ENCODE measurements around the gene SH3PXD2B. TPM values are rescaled to one million over a fixed set of nuclear protein-coding genes. Genes with fewer than 3 reads are reported as not detected.

The SH3PXD2B gene
- total and polyA plus RNA-seq, 2 experiments from 2014 or later: 15.2 to 19.8 TPM

DNA sequence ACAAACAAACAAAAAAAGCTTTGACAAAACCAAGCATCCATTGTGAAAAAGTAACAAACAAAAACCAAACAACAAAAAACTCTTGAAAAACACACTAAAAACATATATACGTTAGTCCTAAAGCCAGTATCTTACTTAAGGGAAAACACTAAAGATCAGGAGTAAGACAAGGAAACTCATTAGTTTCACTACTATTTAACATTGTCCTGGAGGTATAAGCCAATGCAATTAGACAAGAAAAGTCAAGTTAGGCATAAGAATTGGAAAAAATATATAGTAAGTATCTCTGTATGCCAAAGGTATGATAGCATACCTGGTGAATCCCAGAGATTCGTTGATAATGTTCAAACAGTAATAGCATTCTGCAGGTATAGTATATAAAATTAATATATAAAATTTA is 148.9 kb downstream of the SH3PXD2B start:
- Histone ChIP-seq H3K9me3 (ENCODE audit: low read depth) (no peaks in the 10 kb centered on the region), H2AFZ (no peak overlapping the region), H3K4me2 (ENCODE audit: unreplicated experiment) (no peak overlapping the region), H3F3A (ENCODE audit: insufficient read depth) (no peaks in the 10 kb centered on the region), H3K36me3 (ENCODE audit: low read depth) (no peaks in the 10 kb centered on the region), H3K4me1 (ENCODE audit: insufficient read depth) (0 out of 2 replicates have a peak, but pooled peaks cover 6% of the 10 kb centered on the region), H3K27ac (no peak overlapping the region), H3K9ac (no peak overlapping the region), H3K9me2 (ENCODE audit: insufficient read depth) (no peaks in the 10 kb centered on the region), H3K79me2 (ENCODE audit: insufficient read depth) (no peaks in the 10 kb centered on the region), H3K4me3 (no peak overlapping the region), H3K27me3 (replicated peaks; ENCODE audit: insufficient read depth) (no peaks in the 10 kb centered on the region), H4K20me1 (ENCODE audit: insufficient read depth) (no peaks in the 10 kb centered on the region)
- no peak for DNase-seq
- 80% methylated on average over 2 of the region's 2 CpGs for WGBS, 2 experiments (ENCODE audit: low coverage in 1 of 2, low lambda C conversion rate in 2 of 2, missing lambda C conversion rate in 2 of 2)
- in situ Hi-C loops (cut with MboI): no loop called here
- TF ChIP-seq EZH2phosphoT487 (IDR thresholded peaks at IDR 0.05; ENCODE audit: insufficient read depth, low read depth): no peak
- TF ChIP-seq EZH2 (IDR thresholded peaks at IDR 0.05; ENCODE audit: insufficient read depth, poor library complexity, severe bottlenecking): no peak

DNA sequence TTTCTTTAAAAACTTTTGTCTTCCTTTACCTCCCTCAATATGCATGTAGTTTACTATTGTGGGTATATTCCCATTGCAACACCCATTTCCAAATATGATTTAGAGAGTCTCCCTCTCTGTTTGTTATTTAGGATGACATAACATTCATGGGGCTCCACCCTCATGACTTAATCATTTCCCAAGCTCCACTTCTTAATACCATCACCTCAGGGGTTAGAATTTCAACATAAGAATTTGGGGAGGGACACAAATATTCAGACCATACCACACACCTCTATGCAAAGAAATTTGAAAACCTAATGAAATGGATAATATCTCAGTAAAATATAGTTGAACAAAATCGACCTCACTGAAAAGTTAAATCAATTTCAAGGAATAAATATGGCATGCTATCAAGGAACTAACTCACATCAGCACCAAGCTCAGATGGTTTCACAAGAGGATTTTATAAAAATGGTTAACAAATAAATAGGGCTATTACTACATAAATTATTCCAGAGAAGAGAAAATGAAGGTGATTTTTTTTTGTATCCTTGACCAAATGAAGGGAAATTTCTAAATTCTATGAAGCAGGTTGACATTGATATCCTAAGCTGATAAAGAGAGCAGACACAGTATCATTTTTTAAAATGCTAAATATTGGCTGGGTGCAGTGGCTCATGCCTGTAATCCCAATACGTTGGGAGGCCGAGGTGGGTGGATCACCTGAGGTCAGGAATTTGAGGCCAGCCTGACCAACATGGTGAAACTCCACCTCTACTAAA is 150.6 kb downstream of the SH3PXD2B start:
- no peak overlapping the region for H3K9ac ChIP-seq
- 0 out of 2 replicates have a peak, but pooled peaks cover 6% of the 10 kb centered on the region for H3K4me1 ChIP-seq (ENCODE audit: insufficient read depth)
- WGBS, 2 experiments (ENCODE audit: low coverage in 1 of 2, low lambda C conversion rate in 2 of 2, missing lambda C conversion rate in 2 of 2): 84 to 86% methylated on average over 3 of the region's 3 CpGs
- H4K20me1 ChIP-seq (ENCODE audit: insufficient read depth): no peaks in the 10 kb centered on the region
- no peaks in the 10 kb centered on the region for H3K27me3 ChIP-seq (replicated peaks; ENCODE audit: insufficient read depth)
- in situ Hi-C loops (cut with MboI): no loop called here
- H3K79me2 ChIP-seq (ENCODE audit: insufficient read depth): no peaks in the 10 kb centered on the region
- H3K27ac ChIP-seq: no peak overlapping the region
- no peaks in the 10 kb centered on the region for H3K9me3 ChIP-seq (ENCODE audit: low read depth)
- no peaks in the 10 kb centered on the region for H3F3A ChIP-seq (ENCODE audit: insufficient read depth)
- DNase-seq: peak; percentile 61
- no peaks in the 10 kb centered on the region for H3K36me3 ChIP-seq (ENCODE audit: low read depth)
- TF ChIP-seq EZH2phosphoT487 (IDR thresholded peaks at IDR 0.05; ENCODE audit: insufficient read depth, low read depth) (no peak), EZH2 (IDR thresholded peaks at IDR 0.05; ENCODE audit: insufficient read depth, poor library complexity, severe bottlenecking) (no peak)
- no peak overlapping the region for H3K4me3 ChIP-seq
- no peak overlapping the region for H3K4me2 ChIP-seq (ENCODE audit: unreplicated experiment)
- H2AFZ ChIP-seq: no peak overlapping the region
- no peaks in the 10 kb centered on the region for H3K9me2 ChIP-seq (ENCODE audit: insufficient read depth)

DNA sequence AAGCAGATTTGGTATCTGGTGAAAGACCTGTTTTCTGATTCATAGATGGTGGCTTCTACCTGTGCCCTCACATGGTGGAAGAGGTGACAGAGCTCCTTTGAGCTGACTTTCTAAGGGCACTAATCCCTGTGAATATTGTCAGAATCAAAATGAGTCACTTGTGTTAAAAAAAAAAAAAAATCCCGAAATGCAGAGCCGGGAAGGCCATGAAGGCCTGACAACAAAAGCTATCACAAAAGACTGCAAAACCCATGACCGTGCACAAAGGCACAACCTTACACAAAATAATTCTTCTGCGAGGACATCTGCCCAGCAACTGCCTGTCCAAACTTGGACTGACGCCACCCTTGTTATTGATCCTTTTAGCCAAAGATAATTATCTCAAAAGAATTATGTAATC is 151.2 kb downstream of the SH3PXD2B start:
- 71 to 89% methylated on average over 5 of the region's 5 CpGs for WGBS, 2 experiments (ENCODE audit: low coverage in 1 of 2, low lambda C conversion rate in 2 of 2, missing lambda C conversion rate in 2 of 2)
- Histone ChIP-seq H3K9ac (no peak overlapping the region), H3K27me3 (replicated peaks; ENCODE audit: insufficient read depth) (no peaks in the 10 kb centered on the region), H3K79me2 (ENCODE audit: insufficient read depth) (no peaks in the 10 kb centered on the region), H2AFZ (no peak overlapping the region), H3F3A (ENCODE audit: insufficient read depth) (no peaks in the 10 kb centered on the region), H3K4me3 (no peak overlapping the region), H3K4me2 (ENCODE audit: unreplicated experiment) (no peak overlapping the region), H3K27ac (no peak overlapping the region), H3K4me1 (ENCODE audit: insufficient read depth) (0 out of 2 replicates have a peak, but pooled peaks cover 6% of the 10 kb centered on the region), H3K9me3 (ENCODE audit: low read depth) (no peaks in the 10 kb centered on the region), H3K9me2 (ENCODE audit: insufficient read depth) (no peaks in the 10 kb centered on the region), H4K20me1 (ENCODE audit: insufficient read depth) (no peaks in the 10 kb centered on the region), H3K36me3 (ENCODE audit: low read depth) (no peaks in the 10 kb centered on the region)
- TF ChIP-seq EZH2 (IDR thresholded peaks at IDR 0.05; ENCODE audit: insufficient read depth, poor library complexity, severe bottlenecking) (no peak), EZH2phosphoT487 (IDR thresholded peaks at IDR 0.05; ENCODE audit: insufficient read depth, low read depth) (no peak)
- DNase-seq: peak; percentile 17
- in situ Hi-C loops (cut with MboI): no loop called here

GRCh38 chr5:172302047-172302710 is 152.1 kb downstream of the SH3PXD2B start:
- Histone ChIP-seq H3K27me3 (replicated peaks; ENCODE audit: insufficient read depth) (no peaks in the 10 kb centered on the region), H3K9me3 (ENCODE audit: low read depth) (no peaks in the 10 kb centered on the region), H3K9me2 (ENCODE audit: insufficient read depth) (no peaks in the 10 kb centered on the region), H3K4me2 (ENCODE audit: unreplicated experiment) (no peak overlapping the region), H4K20me1 (ENCODE audit: insufficient read depth) (no peaks in the 10 kb centered on the region), H3K4me1 (ENCODE audit: insufficient read depth) (0 out of 2 replicates have a peak, but pooled peaks cover 6% of the 10 kb centered on the region), H3F3A (ENCODE audit: insufficient read depth) (no peaks in the 10 kb centered on the region), H3K36me3 (ENCODE audit: low read depth) (no peaks in the 10 kb centered on the region), H2AFZ (no peak overlapping the region), H3K79me2 (ENCODE audit: insufficient read depth) (no peaks in the 10 kb centered on the region), H3K4me3 (no peak overlapping the region), H3K9ac (no peak overlapping the region), H3K27ac (no peak overlapping the region)
- no peak for TF ChIP-seq EZH2phosphoT487 (IDR thresholded peaks at IDR 0.05; ENCODE audit: insufficient read depth, low read depth)
- in situ Hi-C loops (cut with MboI): no loop called here
- DNase-seq: no peak
- WGBS, 2 experiments (ENCODE audit: low coverage in 1 of 2, low lambda C conversion rate in 2 of 2, missing lambda C conversion rate in 2 of 2): 50 to 56% methylated on average over 9 of the region's 9 CpGs
